ENCODE data around the gene PDE8B.
A peak's percentile ranks its signal among the peaks of the same experiment; 100 is the strongest.

Gene PDE8B

DNA sequence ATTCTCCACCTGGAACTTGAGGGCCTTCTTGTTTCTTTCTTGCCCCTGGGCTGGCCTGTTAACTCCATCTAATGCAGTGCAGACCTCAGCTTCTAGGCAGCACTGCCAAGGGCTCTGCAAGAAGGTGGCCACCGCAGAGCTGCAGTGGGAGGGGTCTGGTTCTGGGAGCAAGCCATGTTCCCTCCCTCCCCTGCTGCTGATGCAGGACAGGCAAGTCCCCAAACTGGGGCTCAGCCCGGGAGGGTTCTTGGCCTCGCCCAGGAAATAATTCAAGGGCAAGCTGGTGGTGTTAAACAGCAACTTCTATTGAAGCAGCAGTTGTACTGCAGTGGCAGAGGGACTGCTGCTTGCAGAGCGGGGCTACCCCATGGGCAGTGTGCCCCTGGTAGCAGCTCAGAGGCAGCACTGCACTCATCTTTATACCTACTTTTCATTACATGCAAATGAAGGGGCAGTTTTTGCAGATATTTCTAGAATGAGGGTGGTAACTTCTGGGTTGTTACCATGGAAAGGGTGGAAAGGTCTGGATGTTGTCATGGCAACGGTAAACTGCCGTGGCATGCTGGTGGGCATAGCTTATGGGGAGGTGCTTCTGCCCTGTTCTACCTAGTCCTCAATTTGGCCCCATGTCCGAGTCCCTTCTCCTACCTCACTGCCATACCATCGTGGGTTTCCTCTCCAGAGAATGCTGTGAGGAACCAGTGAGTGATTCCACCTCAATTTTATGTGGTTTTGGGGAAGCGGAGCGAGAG lies 199.6 kb downstream of the PDE8B start:
- no peak for DNase-seq (ENCODE audit: low read depth)

DNA sequence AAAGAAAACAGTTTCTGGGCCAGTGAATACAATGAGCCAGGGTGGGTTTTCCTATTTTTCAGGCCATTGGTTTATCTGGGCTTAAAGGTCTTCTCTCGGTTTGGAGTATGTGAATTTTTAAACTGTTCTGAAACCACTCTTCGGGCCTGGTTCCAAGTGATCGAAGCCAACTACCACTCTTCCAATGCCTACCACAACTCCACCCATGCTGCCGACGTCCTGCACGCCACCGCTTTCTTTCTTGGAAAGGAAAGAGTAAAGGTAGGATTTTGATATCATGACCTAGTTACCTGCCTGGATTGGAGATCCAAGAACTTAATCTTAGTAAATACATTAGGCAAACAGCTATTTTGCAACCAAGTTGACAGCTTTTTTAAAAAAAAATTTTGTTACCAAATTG lies 202.6 kb downstream of the PDE8B start:
- DNase-seq (ENCODE audit: low read depth), result no peak

DNA sequence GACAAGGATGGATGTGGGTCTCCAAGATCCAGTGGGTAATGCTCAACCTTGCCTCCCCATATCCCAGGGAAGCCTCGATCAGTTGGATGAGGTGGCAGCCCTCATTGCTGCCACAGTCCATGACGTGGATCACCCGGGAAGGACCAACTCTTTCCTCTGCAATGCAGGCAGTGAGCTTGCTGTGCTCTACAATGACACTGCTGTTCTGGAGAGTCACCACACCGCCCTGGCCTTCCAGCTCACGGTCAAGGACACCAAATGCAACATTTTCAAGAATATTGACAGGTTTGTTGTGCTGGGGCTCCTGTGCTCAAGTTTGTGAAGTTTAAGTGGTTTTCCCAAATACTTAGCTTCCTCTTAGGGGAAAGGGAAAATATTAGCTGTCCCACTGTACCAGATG lies 207.7 kb downstream of the PDE8B start:
- DNase-seq (ENCODE audit: low read depth), result no peak

DNA sequence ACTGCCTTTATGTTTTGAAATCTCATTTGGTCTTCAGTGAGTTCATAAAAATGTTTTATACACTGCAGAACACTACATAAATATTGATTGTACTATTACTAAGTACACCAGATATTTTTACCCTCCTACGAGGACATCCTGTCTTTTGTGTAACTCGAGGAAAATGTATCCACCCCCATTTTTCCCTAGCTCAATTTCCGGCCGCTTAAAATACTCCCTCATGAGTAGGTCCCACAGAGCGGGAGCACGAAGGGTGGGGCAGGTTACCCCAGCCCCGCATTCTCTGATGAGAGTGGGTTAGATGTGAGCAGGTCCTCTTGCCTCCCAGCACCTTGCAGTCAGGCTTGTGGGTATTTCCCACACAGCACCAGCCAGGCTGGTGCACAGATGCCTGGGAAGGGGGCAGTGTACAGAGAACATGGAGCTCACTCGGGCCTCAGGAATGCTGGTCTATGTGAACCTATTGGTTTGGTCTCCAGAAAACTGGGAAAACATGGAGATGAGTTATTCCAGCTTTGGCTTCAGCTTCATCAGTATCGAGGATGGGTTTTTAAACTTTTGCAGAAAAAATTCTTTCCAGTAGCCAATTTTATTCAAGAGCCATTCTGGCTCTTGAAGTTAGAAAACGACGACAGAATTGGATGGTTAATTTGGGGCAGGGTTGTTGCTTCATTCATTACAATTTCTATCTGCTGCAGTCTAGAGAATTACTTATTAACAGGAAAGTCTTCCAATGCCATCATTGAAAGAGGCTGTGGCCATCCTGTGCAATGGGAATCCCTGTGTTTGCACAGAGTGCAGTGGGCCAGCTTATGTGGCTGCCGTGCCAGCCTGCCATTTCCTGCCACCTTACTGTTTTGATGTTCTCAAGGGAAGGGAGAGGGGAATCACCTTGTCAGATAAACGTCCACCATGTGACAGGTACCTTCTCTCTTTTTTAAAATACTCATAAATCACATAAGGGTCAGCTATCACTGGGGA lies 208.4 kb downstream of the PDE8B start:
- DNase-seq (ENCODE audit: low read depth), result peak; percentile 21

DNA sequence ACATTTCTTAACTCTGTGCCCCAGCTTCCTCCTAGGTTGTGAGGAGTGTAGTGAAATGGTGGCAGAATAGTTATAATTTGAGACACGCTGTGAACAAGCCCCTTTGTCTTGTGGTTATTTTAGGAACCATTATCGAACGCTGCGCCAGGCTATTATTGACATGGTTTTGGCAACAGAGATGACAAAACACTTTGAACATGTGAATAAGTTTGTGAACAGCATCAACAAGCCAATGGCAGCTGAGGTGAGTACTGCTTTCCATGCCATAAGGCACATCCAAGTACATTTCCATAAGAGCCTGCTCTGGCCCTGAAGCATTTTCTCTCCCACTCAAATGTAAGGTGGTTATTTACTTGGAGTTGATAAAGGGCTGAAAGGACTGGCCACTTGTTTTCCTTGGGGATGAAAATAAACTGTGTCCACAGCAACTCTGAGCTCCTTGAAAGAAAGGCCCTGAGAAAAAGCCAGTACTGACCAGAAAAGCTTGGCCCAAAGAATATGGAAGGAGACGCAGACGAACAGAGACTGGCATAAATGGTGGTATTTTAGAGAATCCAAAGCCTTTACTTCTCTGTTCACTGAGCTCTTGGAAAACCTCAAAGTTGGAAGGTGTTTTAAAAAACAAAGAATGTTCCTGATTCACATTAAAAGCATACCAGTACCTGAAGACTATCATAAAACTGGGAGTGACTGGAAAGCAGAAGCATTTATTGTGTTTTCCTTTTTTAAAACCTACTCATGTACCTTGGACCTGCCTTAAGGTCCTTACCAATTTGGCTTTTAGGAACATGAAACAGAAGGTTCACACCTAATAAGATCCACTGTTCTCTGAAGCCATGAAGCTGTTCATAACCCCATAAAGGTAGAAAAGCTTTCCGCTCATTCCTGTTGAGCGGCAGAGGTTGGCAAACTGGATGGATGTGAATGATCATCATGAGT lies 209.4 kb downstream of the PDE8B start:
- DNase-seq (ENCODE audit: low read depth), result no peak

DNA sequence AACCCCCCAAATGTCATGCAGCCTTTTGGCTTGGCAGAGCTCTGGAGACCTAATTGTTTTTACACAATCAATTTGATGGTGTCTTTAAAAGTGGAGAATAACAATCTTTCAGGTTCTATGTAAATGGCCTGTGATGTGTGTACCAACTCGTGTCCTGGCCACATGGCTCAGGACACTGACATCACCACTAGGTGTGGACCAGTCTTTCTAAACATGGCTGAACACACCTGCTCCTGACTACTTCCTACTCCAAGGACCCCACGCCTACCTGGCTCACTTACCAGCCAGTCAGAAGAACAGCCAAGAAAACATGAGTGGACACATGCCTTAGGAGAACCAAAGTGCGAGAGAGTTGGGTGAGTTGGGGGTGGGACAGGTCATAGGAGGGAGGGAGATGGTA lies 210.5 kb downstream of the PDE8B start:
- DNase-seq (ENCODE audit: low read depth), result no peak

DNA sequence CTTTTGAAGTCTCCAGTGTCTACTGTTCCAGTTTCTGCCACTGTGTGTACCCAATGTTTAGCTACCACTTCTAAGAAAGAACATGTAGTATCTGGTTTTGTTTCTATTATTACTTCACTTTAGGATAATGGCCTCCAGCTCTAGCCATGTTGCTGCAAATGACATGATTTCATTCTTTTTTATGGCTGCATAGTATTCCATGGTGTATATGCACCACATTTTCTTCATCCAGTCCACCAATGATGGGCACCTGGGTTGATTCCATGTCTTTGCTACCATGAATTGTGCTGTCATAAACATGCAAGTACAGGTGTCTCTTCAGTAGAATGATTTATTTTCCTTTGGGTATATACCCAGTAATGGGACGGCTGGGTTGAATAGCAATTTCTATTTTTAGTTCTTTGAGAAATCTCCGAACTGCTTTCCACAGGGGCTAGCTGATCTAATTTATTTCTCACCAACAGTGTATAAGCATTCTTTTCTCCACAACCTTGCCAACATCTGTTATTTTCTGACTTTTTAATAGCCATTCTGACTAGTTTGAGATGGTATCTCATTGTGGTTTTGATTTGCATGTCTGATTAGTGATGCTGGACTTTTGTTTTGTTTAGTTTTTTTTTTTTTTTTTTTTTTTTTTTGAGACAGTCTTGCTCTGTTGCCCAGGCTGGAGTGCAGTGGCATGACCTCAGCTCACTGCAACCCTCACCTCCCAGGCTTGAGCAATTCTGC lies 212.7 kb downstream of the PDE8B start:
- no peak for DNase-seq (ENCODE audit: low read depth)

DNA sequence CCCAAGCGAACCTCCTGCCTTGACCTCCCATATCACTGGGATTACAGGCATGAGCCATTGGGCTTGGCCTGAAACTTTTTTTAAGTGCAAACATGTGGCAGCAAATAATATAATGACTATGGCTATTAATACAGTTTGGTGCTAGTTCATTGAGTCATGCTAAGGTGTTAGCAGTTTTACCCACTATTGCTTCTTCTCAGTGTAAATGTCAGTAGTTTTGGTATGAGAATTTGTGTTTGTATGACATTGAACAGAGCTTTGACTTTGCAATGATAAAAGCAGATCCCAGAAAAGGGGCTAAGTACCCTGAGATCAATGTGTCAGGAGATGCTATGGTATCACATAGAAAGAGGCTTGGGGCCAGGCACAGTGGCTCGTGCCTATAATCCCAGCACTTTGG lies 214.4 kb downstream of the PDE8B start:
- no peak for DNase-seq (ENCODE audit: low read depth)

DNA sequence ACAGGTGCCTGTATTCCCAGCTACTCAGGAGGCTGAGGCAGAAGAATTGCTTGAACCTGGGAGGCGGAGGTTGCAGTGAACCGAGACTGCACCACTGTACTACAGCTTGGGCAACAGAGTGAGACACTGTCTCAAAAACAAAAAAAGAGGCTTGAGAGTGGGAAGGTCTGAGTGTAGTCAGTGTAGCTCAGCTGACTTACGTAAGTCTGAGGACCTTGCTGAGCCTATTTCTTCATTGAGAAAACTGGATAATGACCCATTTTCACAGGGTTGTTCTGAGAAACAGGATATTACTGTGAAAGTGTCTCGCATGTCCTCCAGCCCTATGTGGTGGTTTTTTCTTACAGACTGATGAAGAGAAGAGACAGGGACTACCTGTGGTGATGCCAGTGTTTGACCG lies 214.9 kb downstream of the PDE8B start:
- DNase-seq (ENCODE audit: low read depth), result peak; percentile 21

DNA sequence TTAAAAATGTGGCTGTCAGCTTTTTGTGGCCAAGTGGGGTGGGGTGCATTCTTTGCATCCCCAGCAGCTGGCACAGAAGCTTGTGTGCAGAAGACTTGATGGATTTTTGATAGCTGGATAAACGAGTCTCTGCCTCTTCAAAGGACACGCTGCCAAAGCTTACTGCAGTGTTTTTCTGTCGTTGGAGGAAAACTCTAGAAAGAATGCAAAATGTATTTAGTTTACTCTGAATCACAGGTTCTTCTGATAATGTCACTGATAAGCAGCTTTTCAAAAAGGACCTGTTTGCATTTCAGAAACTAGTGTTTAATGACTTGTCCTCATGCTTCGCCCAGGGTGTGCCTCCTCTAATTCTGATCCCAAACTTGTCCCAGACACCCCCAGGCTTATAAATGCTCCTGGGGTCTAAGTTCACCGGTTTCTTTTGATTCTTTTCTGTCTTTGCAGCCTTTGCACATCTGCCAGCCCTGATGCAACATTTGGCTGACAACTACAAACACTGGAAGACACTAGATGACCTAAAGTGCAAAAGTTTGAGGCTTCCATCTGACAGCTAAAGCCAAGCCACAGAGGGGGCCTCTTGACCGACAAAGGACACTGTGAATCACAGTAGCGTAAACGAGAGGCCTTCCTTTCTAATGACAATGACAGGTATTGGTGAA lies 215.6 kb downstream of the PDE8B start:
- DNase-seq (ENCODE audit: low read depth), result peak; percentile 43

DNA sequence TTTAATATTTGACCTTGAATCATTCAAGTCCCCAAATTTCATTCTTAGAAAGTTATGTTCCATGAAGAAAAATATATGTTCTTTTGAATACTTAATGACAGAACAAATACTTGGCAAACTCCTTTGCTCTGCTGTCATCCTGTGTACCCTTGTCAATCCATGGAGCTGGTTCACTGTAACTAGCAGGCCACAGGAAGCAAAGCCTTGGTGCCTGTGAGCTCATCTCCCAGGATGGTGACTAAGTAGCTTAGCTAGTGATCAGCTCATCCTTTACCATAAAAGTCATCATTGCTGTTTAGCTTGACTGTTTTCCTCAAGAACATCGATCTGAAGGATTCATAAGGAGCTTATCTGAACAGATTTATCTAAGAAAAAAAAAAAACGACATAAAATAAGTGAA lies 216.2 kb downstream of the PDE8B start:
- DNase-seq (ENCODE audit: low read depth), result peak; percentile 77

DNA sequence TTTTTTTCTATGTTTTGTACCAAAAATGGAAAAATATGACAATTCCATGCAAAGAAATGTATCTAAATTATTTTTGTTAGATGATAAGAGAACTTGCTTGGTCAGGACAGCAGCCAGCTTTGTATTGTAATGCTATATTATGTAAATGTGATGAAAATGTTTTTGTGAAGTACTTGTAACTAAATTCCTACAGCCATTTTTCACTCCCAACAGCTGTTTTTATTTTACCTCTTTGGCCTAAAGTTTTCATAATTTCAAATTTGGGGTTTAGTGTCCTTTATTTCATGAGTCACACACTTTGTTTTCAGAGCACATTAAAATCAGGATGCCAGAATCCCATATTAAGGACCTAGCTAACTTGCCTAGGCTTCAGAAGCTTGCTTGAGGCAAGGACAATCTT lies 217.5 kb downstream of the PDE8B start:
- DNase-seq (ENCODE audit: low read depth), result no peak

DNA sequence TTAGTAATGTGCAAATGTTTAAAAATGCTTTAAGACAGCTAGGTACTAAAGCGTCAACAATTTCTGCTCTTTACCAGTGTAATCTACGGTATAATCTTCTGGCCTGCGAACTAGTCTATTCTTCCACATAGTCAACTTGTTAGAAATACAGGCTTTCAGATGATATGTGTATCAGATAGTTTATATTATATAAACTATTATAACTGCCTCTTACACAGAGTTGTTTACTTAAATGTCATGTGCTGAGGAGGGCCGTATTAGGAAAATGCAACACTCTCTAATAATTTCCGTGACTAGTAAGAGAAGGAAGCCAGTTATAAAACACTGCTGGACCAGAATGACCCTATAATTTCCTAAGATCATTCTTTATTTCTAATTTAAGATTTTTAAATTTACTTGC lies 218.0 kb downstream of the PDE8B start:
- no peak for DNase-seq (ENCODE audit: low read depth)

DNA sequence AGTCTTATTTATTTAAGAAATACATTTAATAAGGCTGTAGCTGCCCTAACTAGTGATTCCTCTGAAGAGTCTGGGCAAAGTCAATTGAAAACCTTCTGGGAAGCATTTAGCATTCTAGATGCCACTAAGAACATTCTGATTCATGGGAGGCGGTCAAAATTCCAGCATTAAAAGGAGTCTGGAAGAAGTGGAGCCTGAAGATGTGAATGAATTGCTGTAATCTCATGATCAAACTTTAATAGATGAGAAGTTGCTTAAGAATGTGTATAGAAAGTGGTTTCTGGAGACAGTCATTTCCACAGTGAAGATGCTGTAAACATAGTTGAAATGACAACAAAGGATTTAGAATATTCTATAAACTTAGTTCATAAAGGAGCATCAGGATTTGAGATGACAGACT lies 220.2 kb downstream of the PDE8B start:
- peak; percentile 47 for DNase-seq (ENCODE audit: low read depth)

DNA sequence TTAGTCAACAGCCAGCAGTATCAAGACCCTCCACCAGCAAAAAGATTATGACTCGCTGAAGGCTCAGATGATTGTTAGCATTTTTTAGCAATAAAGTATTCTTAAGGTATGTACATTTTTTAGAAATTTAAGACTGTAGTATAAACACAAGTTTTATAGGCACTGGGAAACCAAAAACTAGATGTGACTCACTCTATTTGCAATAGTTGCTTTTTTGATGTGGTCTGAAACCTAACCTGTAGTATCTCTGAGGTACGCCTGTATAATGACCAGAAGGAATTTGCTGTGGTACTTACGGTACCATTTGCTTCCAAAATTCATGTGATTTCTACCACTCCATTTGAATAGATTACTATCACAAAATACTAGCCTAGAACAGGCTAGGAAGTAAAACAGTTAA lies 220.8 kb downstream of the PDE8B start:
- DNase-seq (ENCODE audit: low read depth), result peak; percentile 44

DNA sequence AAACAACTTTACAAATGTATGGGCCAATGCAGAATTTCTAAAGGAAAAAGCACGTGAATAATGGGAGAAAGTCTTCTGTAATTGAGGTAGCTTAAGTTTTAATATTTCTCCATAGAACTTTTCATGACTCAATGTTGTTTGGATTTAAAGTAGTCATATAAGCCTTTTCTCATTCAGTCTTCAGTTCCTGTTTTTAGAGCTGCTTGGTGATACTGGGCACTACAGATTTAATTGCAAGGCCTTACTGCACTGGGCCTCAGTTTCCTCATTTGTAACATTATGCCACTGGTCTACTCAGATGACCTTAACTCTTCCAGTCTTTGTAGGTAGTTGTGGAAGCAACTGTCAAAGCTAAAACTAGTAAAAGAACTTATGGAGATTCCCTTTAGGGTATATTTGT lies 221.2 kb downstream of the PDE8B start:
- DNase-seq (ENCODE audit: low read depth), result peak; percentile 12

DNA sequence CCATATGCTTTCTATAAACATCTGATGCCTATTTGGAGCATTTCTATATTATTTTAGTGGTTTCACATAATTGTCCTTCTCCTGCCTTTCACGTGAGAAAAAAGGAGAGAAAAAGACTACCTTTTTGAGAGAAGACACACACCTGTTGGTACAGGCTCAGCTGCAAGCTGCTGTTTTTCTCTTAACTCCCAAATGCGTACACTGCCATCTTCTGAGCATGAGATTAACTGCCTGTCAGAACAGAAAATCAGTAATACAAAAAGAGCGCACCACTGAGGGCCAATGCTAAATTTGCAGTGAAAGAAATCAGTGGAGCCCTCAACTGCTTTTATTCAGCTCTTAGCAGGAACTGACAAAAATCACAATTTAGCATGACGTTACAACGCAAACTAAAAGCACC lies 226.7 kb downstream of the PDE8B start:
- DNase-seq (ENCODE audit: low read depth), result no peak

DNA sequence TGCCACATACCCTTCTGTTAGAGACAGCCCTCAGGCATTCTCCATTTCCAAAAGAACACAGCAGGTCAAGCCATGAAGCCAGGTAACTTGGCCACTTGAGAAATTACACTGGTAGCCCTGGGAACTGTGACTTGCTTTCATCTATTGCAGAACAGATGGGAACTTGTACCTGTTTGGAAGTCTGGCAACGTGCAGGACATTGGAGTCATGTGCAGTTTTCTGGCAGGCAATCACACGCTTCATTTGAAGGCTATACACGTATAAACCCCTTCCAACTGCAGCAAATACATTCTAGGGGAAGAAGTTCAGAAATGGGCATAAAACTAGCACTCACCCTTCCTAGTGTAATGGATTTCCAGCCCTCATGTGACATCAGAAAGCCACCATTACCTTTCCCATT lies 227.6 kb downstream of the PDE8B start:
- no peak for DNase-seq (ENCODE audit: low read depth)

DNA sequence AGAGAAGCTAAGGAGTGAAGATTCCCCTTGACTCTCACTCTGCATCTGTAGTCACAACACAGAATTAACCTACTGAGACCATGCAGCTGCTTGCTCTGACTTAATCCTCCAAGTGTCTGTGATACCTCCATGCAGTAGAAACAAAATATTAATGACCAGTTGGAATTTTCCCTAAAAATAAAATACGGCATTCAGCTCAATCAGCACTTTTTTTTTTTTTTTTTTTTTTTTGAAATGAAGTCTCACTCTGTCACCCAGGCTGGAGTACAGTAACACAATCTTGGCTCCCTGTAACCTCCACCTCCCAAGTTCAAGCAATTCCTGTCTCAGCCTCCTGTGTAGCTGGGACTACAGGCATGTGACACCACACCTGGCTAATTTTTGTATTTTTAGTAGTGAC lies 233.2 kb downstream of the PDE8B start:
- DNase-seq (ENCODE audit: low read depth), result no peak

DNA sequence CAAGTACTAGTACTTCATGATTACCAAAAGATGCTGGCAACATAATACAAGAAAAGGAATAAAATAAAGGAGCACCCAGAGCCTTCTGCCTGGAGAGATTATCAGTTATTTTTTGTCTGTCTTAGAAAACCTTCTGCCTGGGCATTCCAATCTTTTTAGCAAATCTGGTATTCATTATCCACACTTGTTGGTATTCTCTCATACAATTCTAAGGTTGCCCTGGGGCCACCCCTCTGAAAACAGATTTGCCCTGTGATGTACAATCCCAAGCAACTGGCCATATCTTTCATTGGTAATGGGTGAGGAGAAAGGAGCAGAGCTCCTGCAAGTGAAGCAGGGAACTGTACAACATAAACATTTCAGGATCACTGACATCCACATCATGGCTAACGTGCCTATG lies 233.9 kb downstream of the PDE8B start:
- DNase-seq (ENCODE audit: low read depth), result no peak

DNA sequence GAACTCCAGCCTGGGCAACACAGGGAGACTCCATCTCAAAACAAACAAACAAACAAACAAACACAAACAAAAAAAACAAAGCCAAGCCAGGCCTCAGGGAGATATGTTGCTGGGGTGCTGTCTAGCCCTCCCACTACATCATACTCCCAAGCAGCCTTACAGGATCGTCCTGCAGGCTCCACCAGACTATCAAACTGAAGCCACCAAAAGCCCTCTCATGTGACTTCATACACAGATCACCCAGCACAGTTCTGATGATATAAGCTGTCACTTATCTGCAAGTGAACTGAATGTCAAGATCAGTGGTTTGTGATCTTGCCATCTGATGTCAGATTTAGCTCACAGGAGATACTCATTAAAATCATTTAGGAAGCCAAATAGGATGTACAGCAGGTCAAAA lies 238.4 kb downstream of the PDE8B start:
- DNase-seq (ENCODE audit: low read depth), result no peak
